D721Med (cell line): ENCODE data around the gene SFTA2.

ENCODE experiments used
- DNase-seq: peaks from one replicate; pipeline ENCODE4 v3.0.0; 2011; ENCODE audit warnings: low spot score; ENCODE audit not compliant: insufficient read length
- FAIRE-seq: peaks from 2 replicates; lab custom pipeline; 2011; peaks lifted over from hg19 to GRCh38; lab: Jason Lieb, UNC
- CTCF ChIP-seq: IDR thresholded peaks from 2 replicates; pipeline ENCODE4 v1.5.1; 2012; ENCODE audit warnings: mild to moderate bottlenecking, control low read depth; ENCODE audit not compliant: insufficient read depth; ENCODE audit errors: missing control alignments

SFTA2 gene

GRCh38 chr6:30966154-30966553 lies 34.2 kb upstream of the SFTA2 start:
- FAIRE-seq (no peak), DNase-seq (no peak)
- no peak for TF ChIP-seq CTCF

GRCh38 chr6:30965140-30965601 lies 33.2 kb upstream of the SFTA2 start:
- DNase-seq (no peak), FAIRE-seq (no peak)
- TF ChIP-seq CTCF = no peak

- FAIRE-seq = no peak
- no peak for DNase-seq
- TF ChIP-seq CTCF = no peak
These were observed 32.1 kb upstream of the SFTA2 start for GRCh38 chr6:30964075-30964474.

- TF ChIP-seq CTCF = no peak
These were observed 31.7 kb upstream of the SFTA2 start for GRCh38 chr6:30963641-30964040.

GRCh38 chr6:30962716-30963115 lies 30.7 kb upstream of the SFTA2 start:
- no peak for TF ChIP-seq CTCF
- FAIRE-seq (no peak), DNase-seq (no peak)

More at GRCh38 chr6:30963641-30964040, 31.7 kb upstream of the SFTA2 start:
- DNase-seq = no peak
- no peak for FAIRE-seq

- FAIRE-seq = no peak
- no peak for TF ChIP-seq CTCF
- DNase-seq = no peak
These were observed 29.1 kb upstream of the SFTA2 start for GRCh38 chr6:30960907-30961673.

GRCh38 chr6:30957716-30958115 lies 25.7 kb upstream of the SFTA2 start:
- DNase-seq (no peak), FAIRE-seq (no peak)
- no peak for TF ChIP-seq CTCF
